ENCODE measurements around the gene PACRG.

The PACRG gene

GRCh38 chr6:163137398-163137881, 409.7 kb downstream of the PACRG start:
- TF ChIP-seq CREB1 (IDR thresholded peaks at IDR 0.05; ENCODE audit: low read depth) (no peak), MAX (IDR thresholded peaks at IDR 0.05) (no peak), TAF1 (IDR thresholded peaks at IDR 0.05; ENCODE audit: low read depth) (no peak), ZBTB7A (IDR thresholded peaks at IDR 0.05; ENCODE audit: low read depth) (no peak), TEAD4 (IDR thresholded peaks at IDR 0.05) (no peak), TCF12 (IDR thresholded peaks at IDR 0.05; ENCODE audit: low read depth) (no peak), USF1 (IDR thresholded peaks at IDR 0.05) (no peak), EGR1 (IDR thresholded peaks at IDR 0.05) (no peak), FOXM1 (IDR thresholded peaks at IDR 0.05; ENCODE audit: borderline replicate concordance, low read depth) (no peak), CEBPB (IDR thresholded peaks at IDR 0.05) (no peak), REST (IDR thresholded peaks at IDR 0.05; ENCODE audit: low read depth) (no peak), NFIC (IDR thresholded peaks at IDR 0.05) (no peak), EP300 (IDR thresholded peaks at IDR 0.05; ENCODE audit: borderline replicate concordance) (no peak), RAD21 (IDR thresholded peaks at IDR 0.05; ENCODE audit: low read depth) (no peak), YY1 (IDR thresholded peaks at IDR 0.05; ENCODE audit: low read depth) (no peak)

GRCh38 chr6:163146036-163146435, 418.3 kb downstream of the PACRG start:
- TF ChIP-seq ZBTB7A (IDR thresholded peaks at IDR 0.05; ENCODE audit: low read depth): no peak
- TF ChIP-seq EGR1 (IDR thresholded peaks at IDR 0.05): no peak
- no peak for TF ChIP-seq CEBPB (IDR thresholded peaks at IDR 0.05)
- TF ChIP-seq USF1 (IDR thresholded peaks at IDR 0.05): no peak
- TF ChIP-seq NFIC (IDR thresholded peaks at IDR 0.05): no peak

- no peak for TF ChIP-seq EP300 (IDR thresholded peaks at IDR 0.05; ENCODE audit: borderline replicate concordance)
- no peak for TF ChIP-seq TAF1 (IDR thresholded peaks at IDR 0.05; ENCODE audit: low read depth)
- TF ChIP-seq RAD21 (IDR thresholded peaks at IDR 0.05; ENCODE audit: low read depth): no peak
- TF ChIP-seq USF1 (IDR thresholded peaks at IDR 0.05): no peak
- no peak for TF ChIP-seq YY1 (IDR thresholded peaks at IDR 0.05; ENCODE audit: low read depth)
- no peak for TF ChIP-seq CREB1 (IDR thresholded peaks at IDR 0.05; ENCODE audit: low read depth)
Measured at GRCh38 chr6:163147994-163148393, 420.2 kb downstream of the PACRG start.

GRCh38 chr6:163148451-163149278, 420.9 kb downstream of the PACRG start:
- no peak for TF ChIP-seq FOXM1 (IDR thresholded peaks at IDR 0.05; ENCODE audit: borderline replicate concordance, low read depth)
- TF ChIP-seq EGR1 (IDR thresholded peaks at IDR 0.05): no peak

GRCh38 chr6:163149279-163149848, 421.6 kb downstream of the PACRG start:
- TF ChIP-seq USF1 (IDR thresholded peaks at IDR 0.05) (no peak), EP300 (IDR thresholded peaks at IDR 0.05; ENCODE audit: borderline replicate concordance) (no peak), TAF1 (IDR thresholded peaks at IDR 0.05; ENCODE audit: low read depth) (no peak), FOXM1 (IDR thresholded peaks at IDR 0.05; ENCODE audit: borderline replicate concordance, low read depth) (no peak), ZBTB7A (IDR thresholded peaks at IDR 0.05; ENCODE audit: low read depth) (no peak), RAD21 (IDR thresholded peaks at IDR 0.05; ENCODE audit: low read depth) (no peak), YY1 (IDR thresholded peaks at IDR 0.05; ENCODE audit: low read depth) (no peak), NFIC (IDR thresholded peaks at IDR 0.05) (no peak), TCF12 (IDR thresholded peaks at IDR 0.05; ENCODE audit: low read depth) (no peak), EGR1 (IDR thresholded peaks at IDR 0.05) (no peak), CREB1 (IDR thresholded peaks at IDR 0.05; ENCODE audit: low read depth) (no peak), MAX (IDR thresholded peaks at IDR 0.05) (no peak)

GRCh38 chr6:163151212-163151611, 423.4 kb downstream of the PACRG start:
- no peak for TF ChIP-seq USF1 (IDR thresholded peaks at IDR 0.05)
- no peak for TF ChIP-seq CEBPB (IDR thresholded peaks at IDR 0.05)
- no peak for TF ChIP-seq YY1 (IDR thresholded peaks at IDR 0.05; ENCODE audit: low read depth)
- no peak for TF ChIP-seq MAX (IDR thresholded peaks at IDR 0.05)
- no peak for TF ChIP-seq REST (IDR thresholded peaks at IDR 0.05; ENCODE audit: low read depth)

All from Ishikawa (cell line).